B cell (primary cell): ENCODE data around the gene RANBP3. TPM values are rescaled to one million over a fixed set of nuclear protein-coding genes. Genes with fewer than 3 reads are reported as not detected.

ENCODE experiments used
- ATAC-seq: fragments of 200-7000 bp; cut with Tn5 transposase; one replicate; pipeline ENCODE4 v1.10.0; 2021; ENCODE audit warnings: low read depth, mild to moderate bottlenecking, moderate number of reproducible peaks, moderate library complexity
- CTCF ChIA-PET: fragments of 350-600 bp; sonication (Branson Sonifier 250); formaldehyde crosslinking; loops from one replicate; lab custom pipeline; 2021; ENCODE audit warnings: antibody characterized with exemption, inconsistent platforms; lab: Charles Lee
- POLR2A ChIA-PET: fragments of 350-600 bp; sonication (Branson Sonifier 250); formaldehyde crosslinking; loops from one replicate; lab custom pipeline; 2021; ENCODE audit warnings: antibody characterized with exemption; lab: Charles Lee
- DNase-seq: peaks from one replicate; pipeline ENCODE4 v3.0.0; 2013
- H2AFZ ChIP-seq: 2 replicates; pipeline ENCODE4 v1.6.1; 2012; ENCODE audit warnings: mild to moderate bottlenecking, low read depth, low read length; ENCODE audit not compliant: insufficient read depth, poor library complexity, severe bottlenecking
- H3K27ac ChIP-seq, 2 donors: 1 replicate in 1 of 2; 2 replicates in 1 of 2; pipeline ENCODE4 v1.5.1; 2012 to 2013; ENCODE audit warnings: low read length in 2 of 2, mild to moderate bottlenecking in 2 of 2, moderate library complexity in 1 of 2
- H3K27me3 ChIP-seq, 4 experiments: fragments of 200-600 bp in 1 of 4; sonication (generic) in 1 of 4; replicated peaks in 1 of 4; 1 replicate in 2 of 4; 2 replicates in 2 of 4; pipeline versions ENCODE4 v1.6.1 to v1.7.0; 2013 to 2016; ENCODE audit warnings: low read length in 3 of 4, mild to moderate bottlenecking in 2 of 4, mixed read lengths in 1 of 4, moderate library complexity in 1 of 4; ENCODE audit not compliant: insufficient read depth in 4 of 4, control insufficient read depth in 3 of 4; ENCODE audit errors: control extremely low read depth in 1 of 4
- H3K36me3 ChIP-seq, 2 experiments: replicated peaks in 1 of 2; 1 replicate in 1 of 2; 2 replicates in 1 of 2; pipeline versions ENCODE4 v1.6.1 to v1.7.1; 2013; ENCODE audit warnings: low read length in 1 of 2; ENCODE audit not compliant: insufficient read depth in 2 of 2, control insufficient read depth in 1 of 2; ENCODE audit errors: control extremely low read depth in 1 of 2, extremely low read depth in 1 of 2
- H3K4me1 ChIP-seq, 2 donors: fragments of 200-600 bp in 1 of 2; sonication (generic) in 1 of 2; 1 replicate in 1 of 2; 2 replicates in 1 of 2; pipeline versions ENCODE4 v1.5.1 to v1.6.1; 2013 to 2017; ENCODE audit warnings: low read length in 2 of 2; ENCODE audit not compliant: control insufficient read depth in 2 of 2, insufficient read depth in 2 of 2
- H3K4me2 ChIP-seq: replicated peaks from 2 replicates; pipeline ENCODE3; 2012; ENCODE audit warnings: mild to moderate bottlenecking, low read depth, low read length; ENCODE audit not compliant: poor library complexity, severe bottlenecking
- H3K4me3 ChIP-seq, 5 experiments: fragments of 200-600 bp in 1 of 5; sonication (generic) in 1 of 5; 1 replicate in 3 of 5; 2 replicates in 2 of 5; pipeline versions ENCODE4 v1.5.1 to v1.7.0; 2011 to 2016; ENCODE audit warnings: low read length in 4 of 5, mild to moderate bottlenecking in 4 of 5, low read depth in 2 of 5, control low read depth in 1 of 5, moderate library complexity in 1 of 5; ENCODE audit not compliant: insufficient read depth in 1 of 5; ENCODE audit errors: control extremely low read depth in 1 of 5, extremely low read depth in 1 of 5
- H3K79me2 ChIP-seq: fragments of 200-600 bp; sonication (generic); one replicate; pipeline ENCODE4 v1.6.0; 2016; ENCODE audit warnings: low read length; ENCODE audit not compliant: control insufficient read depth, insufficient read depth
- H3K9ac ChIP-seq: fragments of 200-600 bp; sonication (generic); 2 replicates; pipeline ENCODE4 v1.6.1; 2017; ENCODE audit warnings: mild to moderate bottlenecking, low read length, moderate library complexity
- H3K9me3 ChIP-seq, 3 donors: one replicate each; pipeline versions ENCODE4 v1.6.1 to v1.7.1; 2013; ENCODE audit warnings: low read length in 2 of 3; ENCODE audit not compliant: control insufficient read depth in 2 of 3, insufficient read depth in 1 of 3; ENCODE audit errors: control extremely low read depth in 1 of 3
- H4K20me1 ChIP-seq: 2 replicates; pipeline ENCODE4 v1.6.0; 2012; ENCODE audit warnings: mild to moderate bottlenecking, low read length; ENCODE audit not compliant: insufficient read depth, control insufficient read depth, poor library complexity, severe bottlenecking
- H3K27ac Mint-ChIP-seq: one replicate; pipeline ENCODE4 v1.8.0; 2021; ENCODE audit warnings: mixed read lengths
- H3K27me3 Mint-ChIP-seq: one replicate; pipeline ENCODE4 v1.8.0; 2021; ENCODE audit warnings: mixed read lengths
- H3K4me1 Mint-ChIP-seq: one replicate; pipeline ENCODE4 v1.8.0; 2021; ENCODE audit warnings: mixed read lengths
- H3K4me3 Mint-ChIP-seq: one replicate; pipeline ENCODE4 v1.8.0; 2021; ENCODE audit warnings: mixed read lengths
- H3K9me3 Mint-ChIP-seq: one replicate; pipeline ENCODE4 v1.8.0; 2022; ENCODE audit warnings: mixed read lengths; ENCODE audit not compliant: insufficient read depth
- EZH2 ChIP-seq: IDR thresholded peaks from 2 replicates; pipeline ENCODE4 v1.6.1; 2012; ENCODE audit warnings: borderline replicate concordance, low read depth, mild to moderate bottlenecking, moderate library complexity, low read length; ENCODE audit not compliant: insufficient read depth, poor library complexity, severe bottlenecking
- WGBS: methylation state at CpG from one replicate; pipeline ENCODE4 v1.1.5; 2013; ENCODE audit warnings: missing lambda C conversion rate; ENCODE audit not compliant: insufficient coverage; 5-methylcytosine and 5-hydroxymethylcytosine counted together
- intact Hi-C: fragments of 100-400 bp; cut with micrococcal nuclease; formaldehyde crosslinking; loops from one replicate; pipeline ENCODE4 v1.10.0; 2022
- polyA minus RNA-seq: library from RNA; depleted of rRNA, polyadenylated mRNA; stranded (reverse); fragments of >200 nt; gene quantifications from 2 replicates; pipeline ENCODE4 v1.2.3, GENCODE V29; 2012
- polyA plus RNA-seq: library from polyadenylated mRNA; depleted of rRNA; stranded (reverse); fragments of >200 nt; gene quantifications from 2 replicates; pipeline ENCODE4 v1.2.3, GENCODE V29; 2012
- total RNA-seq, 2 donors: library from RNA; stranded (reverse); fragments of 120-200 nt in 1 of 2; gene quantifications; 1 replicate in 1 of 2; 2 replicates in 1 of 2; pipeline versions ENCODE4 v1.2.3 to v1.2.4, GENCODE V29; 2013 to 2022
- TF ChIP-seq, protein P1 (sequence below): fragments of 200-600 bp; IDR thresholded peaks from one replicate; pipeline ENCODE4 v1.8.0; 2022; ENCODE audit warnings: antibody characterized with exemption, mild to moderate bottlenecking

RANBP3 gene, protein sequence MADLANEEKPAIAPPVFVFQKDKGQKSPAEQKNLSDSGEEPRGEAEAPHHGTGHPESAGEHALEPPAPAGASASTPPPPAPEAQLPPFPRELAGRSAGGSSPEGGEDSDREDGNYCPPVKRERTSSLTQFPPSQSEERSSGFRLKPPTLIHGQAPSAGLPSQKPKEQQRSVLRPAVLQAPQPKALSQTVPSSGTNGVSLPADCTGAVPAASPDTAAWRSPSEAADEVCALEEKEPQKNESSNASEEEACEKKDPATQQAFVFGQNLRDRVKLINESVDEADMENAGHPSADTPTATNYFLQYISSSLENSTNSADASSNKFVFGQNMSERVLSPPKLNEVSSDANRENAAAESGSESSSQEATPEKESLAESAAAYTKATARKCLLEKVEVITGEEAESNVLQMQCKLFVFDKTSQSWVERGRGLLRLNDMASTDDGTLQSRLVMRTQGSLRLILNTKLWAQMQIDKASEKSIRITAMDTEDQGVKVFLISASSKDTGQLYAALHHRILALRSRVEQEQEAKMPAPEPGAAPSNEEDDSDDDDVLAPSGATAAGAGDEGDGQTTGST
- total RNA-seq = 90.0 and 91.7 TPM in 2 replicates
- total RNA-seq (2013) = 34.7 TPM
- 74.5 and 86.7 TPM in 2 replicates for polyA plus RNA-seq
- polyA minus RNA-seq = 46.5 and 71.2 TPM in 2 replicates

DNA sequence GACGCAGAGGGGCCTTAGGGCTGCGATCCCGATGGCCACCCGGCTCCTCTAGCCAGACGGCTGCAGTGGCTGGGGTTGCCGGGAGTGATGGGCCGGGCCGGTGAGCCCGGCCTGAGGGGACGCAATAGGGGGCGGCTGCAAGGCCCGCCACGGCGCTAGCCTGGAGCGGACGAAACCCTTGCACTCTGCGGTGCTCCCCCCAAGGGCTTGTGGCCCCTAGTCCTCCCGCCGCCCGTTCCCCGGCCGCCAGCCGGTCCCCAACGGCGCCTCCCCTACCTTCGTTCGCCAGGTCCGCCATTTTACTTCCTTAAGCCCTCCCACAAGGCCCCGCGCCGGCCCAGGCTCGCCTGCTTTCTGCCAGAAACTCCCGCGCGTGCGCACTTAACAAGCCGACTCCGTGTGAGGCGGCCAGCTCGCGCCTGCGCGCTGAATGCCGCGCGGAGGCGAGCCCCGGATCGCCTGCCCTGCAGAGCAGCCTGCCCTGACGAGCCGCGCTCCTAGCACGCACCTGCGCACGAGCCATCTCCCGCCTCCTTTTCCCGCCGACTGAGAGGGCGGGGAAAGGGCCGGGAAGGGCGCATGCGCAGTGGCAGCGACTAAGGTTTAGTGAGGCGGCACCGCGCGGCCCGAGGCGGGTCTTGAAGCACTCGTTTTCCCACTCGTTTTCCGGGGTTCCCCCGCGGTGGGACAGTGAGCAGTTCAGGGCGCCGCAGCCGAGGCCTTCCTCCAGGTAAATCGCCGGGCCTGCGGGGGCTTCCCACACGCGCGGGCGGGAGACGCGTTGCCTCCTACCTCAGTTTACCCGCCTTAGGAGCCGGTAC is at the start of gene RANBP3:
Gene RANBP3, minus strand, starts transcription at position 356 of the 821 bp plus-strand sequence. Its CDS starts 58 bp downstream, at position 298.
- H3K4me1 Mint-ChIP-seq = peaks cover 47% of the 10 kb centered on the region
- no peaks in the 10 kb centered on the region for H3K9me3 Mint-ChIP-seq
- ATAC-seq (peak; percentile 91), DNase-seq (peak; percentile 99)
- Histone ChIP-seq H3K79me2 (peaks cover 57% of the 10 kb centered on the region), H2AFZ (peak within 1 kb of the TSS; percentile 88), H4K20me1 (peaks cover 45% of the 10 kb centered on the region), H3K4me2 (peak within 1 kb of the TSS; percentile 93), H3K9ac (peak within 1 kb of the TSS; percentile 96), H3K27ac (peak within 1 kb of the TSS; percentile 59 to 91), H3K27me3 (no peaks in the 10 kb centered on the region), H3K4me1 (peaks cover 38 to 47% of the 10 kb centered on the region in 2 donors), H3K4me3 (peak within 1 kb of the TSS; percentile 59 to 93 (median 91)), H3K36me3 (peaks cover 0 to 17% of the 10 kb centered on the region in 2 experiments), H3K9me3 (no peaks in the 10 kb centered on the region)
- WGBS = under 1% methylated on average over 88 of the region's 88 CpGs
- POLR2A ChIA-PET = interaction anchor here (0.5 to 1.7 kb wide), 8 partner anchors 10 to 1465 kb away, joined by 3 to 8 read pairs (median 4); partner anchors contain the start of genes NDUFA11 and VMAC
- H3K27me3 Mint-ChIP-seq = no peaks in the 10 kb centered on the region
- H3K27ac Mint-ChIP-seq = peak within 1 kb of the TSS; percentile 99
- TF ChIP-seq EZH2 = no peak
- TF ChIP-seq, protein P1, sequence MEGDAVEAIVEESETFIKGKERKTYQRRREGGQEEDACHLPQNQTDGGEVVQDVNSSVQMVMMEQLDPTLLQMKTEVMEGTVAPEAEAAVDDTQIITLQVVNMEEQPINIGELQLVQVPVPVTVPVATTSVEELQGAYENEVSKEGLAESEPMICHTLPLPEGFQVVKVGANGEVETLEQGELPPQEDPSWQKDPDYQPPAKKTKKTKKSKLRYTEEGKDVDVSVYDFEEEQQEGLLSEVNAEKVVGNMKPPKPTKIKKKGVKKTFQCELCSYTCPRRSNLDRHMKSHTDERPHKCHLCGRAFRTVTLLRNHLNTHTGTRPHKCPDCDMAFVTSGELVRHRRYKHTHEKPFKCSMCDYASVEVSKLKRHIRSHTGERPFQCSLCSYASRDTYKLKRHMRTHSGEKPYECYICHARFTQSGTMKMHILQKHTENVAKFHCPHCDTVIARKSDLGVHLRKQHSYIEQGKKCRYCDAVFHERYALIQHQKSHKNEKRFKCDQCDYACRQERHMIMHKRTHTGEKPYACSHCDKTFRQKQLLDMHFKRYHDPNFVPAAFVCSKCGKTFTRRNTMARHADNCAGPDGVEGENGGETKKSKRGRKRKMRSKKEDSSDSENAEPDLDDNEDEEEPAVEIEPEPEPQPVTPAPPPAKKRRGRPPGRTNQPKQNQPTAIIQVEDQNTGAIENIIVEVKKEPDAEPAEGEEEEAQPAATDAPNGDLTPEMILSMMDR = no peak
- H3K4me3 Mint-ChIP-seq = peak within 1 kb of the TSS; percentile 97
- CTCF ChIA-PET = interaction anchor here (0.5 to 4.3 kb wide), 5 partner anchors 8 to 44 kb away, joined by 4 to 41 read pairs (median 8); no protein-coding TSS in a partner anchor
- intact Hi-C loops = loop anchor here (1.0 to 10.0 kb wide), 3 partner anchors 74 to 1003 kb away; partner anchors contain the start of genes RFX2 and VMAC
